IPS-NIHi7 (cell line): ENCODE results near the gene RCBTB1.
"Not testable (repeated sequence)": the region's sequence is repeated elsewhere in the genome, so short reads cannot be mapped to it uniquely, and the experiment has no call there.

Experiments used
- DNase-seq: peaks from one replicate; pipeline ENCODE4 v3.0.0; 2012; ENCODE audit warnings: mixed read lengths; ENCODE audit errors: extremely low spot score

RCBTB1 gene

DNA sequence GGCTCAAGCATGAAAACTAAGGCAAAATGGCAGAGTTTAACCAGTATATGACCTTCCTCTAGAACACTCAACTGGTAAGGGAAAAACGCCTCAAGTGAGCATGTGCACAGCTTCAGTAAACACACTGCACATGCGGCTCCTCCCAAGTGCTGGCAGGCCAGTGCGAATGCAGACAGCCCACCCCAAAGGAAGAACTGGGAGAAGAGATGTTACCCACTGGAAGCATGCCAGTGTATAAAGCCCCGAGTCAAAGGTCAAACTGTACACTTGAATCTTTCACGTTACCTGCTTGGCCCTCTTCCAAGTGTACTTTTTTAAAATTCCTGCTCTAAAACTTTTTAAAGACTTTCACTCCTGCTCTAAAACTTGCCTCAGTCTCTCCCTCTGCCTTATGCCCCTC, 19.2 kb upstream of the RCBTB1 start:
- DNase-seq = no peak

GRCh38 chr13:49602615-49603014, 17.3 kb upstream of the RCBTB1 start:
- DNase-seq = not testable (repeated sequence)

GRCh38 chr13:49602005-49602404, 16.6 kb upstream of the RCBTB1 start:
- DNase-seq = no peak

GRCh38 chr13:49597043-49597641, 11.8 kb upstream of the RCBTB1 start:
- no peak for DNase-seq

GRCh38 chr13:49596221-49596620, 10.9 kb upstream of the RCBTB1 start:
- DNase-seq = no peak

- no peak for DNase-seq
These were observed 9.2 kb upstream of the RCBTB1 start for GRCh38 chr13:49594576-49594975.

DNA sequence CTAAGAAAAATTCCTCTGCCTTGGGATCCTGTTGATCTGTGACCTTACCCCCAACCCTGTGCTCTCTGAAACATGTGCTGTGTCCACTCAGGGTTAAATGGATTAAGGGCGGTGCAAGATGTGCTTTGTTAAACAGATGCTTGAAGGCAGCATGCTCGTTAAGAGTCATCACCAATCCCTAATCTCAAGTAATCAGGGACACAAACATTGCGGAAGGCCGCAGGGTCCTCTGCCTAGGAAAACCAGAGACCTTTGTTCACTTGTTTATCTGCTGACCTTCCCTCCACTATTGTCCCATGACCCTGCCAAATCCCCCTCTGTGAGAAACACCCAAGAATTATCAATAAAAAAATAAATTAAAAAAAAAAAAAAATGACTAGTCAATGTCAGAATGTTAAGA, 8.5 kb upstream of the RCBTB1 start:
- not testable (repeated sequence) for DNase-seq

DNA sequence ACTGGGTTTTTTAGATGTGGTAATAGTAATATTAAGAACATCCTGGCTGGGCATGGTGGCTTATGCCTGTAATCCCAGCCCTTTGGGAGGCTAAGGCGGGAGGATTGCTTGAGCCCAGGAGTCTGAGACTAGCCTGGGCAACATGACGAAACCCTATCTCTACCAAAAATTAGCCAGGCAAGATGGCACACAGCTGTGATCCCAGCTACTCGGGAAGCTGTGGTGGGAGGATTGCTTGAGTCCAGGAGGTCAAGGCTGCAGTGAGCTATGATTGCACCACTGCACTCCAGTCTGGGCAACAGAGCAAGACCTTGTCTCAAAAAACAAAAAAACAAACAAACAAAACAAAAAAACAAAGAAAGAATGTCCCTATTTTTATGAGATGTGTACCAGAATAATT, 5.4 kb upstream of the RCBTB1 start:
- DNase-seq = not testable (repeated sequence)

GRCh38 chr13:49587311-49587847, 2.0 kb upstream of the RCBTB1 start:
- DNase-seq = peak; percentile 1

DNA sequence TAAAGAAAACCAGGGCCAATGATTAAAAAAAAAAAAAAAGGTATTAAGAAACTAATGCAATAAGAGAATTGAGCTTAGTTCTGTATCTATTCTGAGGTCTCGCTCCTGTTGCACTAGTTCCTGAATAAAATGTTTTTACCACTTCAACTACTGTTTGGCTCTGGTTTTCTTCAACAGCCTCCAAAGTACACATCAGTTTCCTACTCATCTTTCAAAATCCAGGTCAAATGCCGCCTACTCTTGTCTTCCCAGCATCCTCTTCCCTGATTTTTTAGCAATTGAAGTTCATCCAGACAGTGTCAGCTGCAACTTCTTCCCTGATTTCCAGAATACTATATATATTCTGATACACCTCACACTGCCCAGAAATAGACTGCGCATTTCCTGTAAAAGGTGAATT, 1.4 kb upstream of the RCBTB1 start:
- DNase-seq = no peak

DNA sequence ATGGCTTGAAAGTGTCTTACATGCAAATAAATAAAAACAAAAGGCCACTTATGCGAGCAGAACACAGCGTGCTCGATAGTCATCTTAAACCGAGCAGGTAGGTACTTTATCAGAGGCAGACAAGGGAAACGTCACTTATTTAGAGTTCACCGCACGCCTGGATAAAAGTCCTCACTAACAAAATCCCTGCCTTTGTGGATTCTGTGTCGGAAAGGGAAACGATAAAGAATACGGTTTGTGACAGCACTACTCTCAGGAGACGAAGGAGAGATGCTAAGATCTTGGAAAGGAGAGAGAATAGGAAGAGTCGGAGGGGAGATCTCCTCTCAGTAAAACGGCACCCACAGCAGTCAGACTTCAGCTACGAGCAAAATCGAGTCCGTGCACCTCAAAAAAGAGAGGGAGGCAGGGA, 581 bp downstream of the RCBTB1 start:
- DNase-seq = peak; percentile 7

DNA sequence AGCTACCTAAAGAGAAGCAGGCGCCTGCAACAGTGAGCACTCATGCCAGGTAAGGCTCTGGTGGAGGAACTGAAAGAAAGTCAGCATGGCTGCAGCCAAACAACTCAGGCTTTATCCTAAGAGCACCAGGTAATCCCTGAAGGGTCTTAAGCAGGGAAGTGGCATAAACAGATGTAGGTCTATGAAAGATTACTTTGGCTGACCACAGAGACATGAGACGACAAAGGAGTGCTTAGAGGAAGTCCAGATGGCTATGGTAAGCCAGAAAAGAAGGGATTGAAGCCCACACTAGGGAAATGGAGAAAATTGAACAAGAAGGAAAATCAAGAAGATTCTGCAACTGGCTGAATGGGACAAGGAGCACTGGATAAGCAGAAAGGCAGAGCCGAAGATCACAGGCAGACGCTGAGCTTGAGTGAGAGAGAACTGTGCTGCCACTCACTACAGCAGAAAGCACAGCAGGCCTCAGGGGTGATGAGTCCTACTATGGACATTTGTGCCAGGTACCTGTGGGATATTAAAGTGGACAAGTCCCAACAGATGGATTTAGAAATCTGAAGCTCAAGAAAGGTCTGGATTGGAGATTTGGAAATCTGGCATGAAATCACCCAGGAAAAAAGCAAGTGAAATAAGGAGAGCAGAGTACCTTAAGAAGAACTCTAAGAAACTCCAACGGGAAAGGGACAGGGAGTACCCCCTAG, 4.2 kb downstream of the RCBTB1 start:
- DNase-seq = no peak

DNA sequence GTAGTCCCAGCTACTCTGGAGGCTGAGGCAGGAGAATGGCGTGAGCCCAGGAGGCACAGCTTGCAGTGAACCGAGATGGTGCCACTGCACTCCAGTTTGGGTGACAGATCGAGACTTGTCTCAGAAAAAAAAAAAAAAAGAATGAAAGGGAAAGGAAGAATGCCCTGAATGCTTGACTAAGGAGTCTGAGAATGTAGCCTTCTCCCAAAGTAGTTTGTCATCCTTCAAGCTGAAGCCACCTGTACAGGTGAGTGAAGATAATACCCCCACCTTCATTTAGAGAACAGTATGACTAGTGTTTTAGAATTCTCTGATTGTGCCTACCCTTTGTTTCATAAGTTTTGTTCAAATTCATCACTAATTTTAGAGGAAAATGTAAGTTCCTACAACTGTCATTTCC, 5.9 kb downstream of the RCBTB1 start:
- no peak for DNase-seq

DNA sequence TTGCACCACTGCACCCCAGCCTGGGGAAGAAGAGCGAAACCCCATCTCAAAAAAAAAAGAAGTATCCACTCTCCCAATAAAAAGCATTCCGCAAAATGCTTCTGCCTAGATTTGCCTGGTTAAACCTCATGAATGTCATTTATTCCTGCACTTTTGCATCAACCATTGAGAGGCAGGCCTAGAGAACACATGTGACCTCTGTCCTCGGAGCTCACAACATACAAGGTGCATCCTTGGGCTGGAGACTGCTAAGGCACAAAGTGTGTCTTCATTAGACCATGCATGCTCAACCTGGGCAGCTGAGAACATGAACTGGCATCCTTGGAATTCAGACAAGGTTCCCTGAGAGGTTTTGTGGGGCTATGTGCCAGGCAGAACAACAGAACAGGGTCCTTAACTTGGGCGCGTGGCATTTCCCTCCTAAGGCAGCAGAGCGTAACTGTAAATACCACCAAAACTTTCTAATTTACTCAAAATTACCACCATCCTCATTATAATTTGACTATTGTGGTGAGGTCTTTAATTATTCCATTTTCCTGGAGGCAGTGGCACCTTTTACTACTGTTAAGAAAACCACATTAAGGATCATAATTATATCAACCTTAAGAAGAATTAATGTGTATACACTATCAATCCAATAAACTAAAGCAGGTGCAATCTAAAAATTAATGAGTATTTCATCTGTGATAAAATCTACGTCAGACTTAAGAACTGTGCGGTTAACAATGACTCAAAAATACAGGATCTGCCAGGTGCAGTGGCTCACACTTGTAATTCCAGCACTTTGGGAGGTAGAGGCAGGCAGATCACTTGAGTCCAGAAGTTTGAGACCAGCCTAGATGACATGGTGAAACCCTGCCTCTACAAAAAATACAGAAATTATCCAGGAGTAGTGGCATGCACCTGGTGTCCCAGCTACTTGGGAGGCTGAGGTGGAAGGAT, 13.8 kb downstream of the RCBTB1 start:
- no peak for DNase-seq

DNA sequence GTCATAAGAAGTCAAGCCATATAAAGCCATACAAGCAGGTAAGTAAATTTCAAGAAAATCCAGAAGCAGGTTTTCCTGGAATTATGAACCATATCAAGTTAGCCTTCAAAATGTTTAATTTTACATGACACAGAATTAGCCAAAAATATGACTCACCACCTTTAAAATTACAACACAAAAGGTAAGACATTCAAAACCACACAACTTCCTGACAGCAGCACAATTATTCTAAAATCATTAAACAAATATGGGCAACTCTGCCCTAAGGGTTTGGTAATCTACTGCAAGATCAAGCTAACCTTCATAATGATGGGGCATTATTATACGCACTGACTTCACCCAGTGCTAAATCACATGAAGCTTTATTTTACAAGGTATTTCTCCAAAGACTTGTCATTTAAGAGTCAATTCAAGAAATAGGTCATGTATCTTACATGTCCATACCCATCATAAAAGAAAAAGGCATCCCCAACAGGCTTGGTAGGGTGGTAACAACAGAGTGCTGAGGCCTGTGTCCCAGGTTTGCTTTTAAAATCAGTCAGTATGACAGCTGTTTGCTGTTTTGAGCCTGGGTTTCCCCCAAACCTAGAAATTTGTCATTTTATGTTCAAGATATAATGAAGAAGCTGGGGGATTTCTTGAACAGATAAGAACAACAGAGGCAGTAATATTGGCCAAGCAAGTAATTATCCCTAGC, 15.2 kb downstream of the RCBTB1 start:
- no peak for DNase-seq

DNA sequence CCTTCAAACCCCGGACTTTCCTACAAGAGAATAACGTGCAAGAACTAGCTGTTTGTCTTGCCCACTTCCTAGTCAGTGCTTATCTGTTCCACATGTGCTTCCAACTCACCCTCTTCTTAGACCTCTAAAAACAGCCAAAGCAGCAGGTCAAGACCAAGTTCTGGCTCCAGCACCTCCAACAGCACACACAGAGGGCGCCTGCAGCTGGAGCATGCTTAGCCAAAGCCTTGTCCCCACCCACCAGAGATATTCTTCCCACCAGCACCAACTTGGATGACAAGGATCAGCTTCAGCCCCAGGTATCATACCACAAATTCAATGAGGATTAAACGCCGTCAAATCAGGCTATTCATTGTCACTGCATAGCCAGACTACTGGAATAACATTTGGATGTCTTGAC, 17.9 kb downstream of the RCBTB1 start:
- DNase-seq = no peak

- DNase-seq = no peak
These were observed 18.9 kb downstream of the RCBTB1 start for GRCh38 chr13:49566461-49566860.

DNA sequence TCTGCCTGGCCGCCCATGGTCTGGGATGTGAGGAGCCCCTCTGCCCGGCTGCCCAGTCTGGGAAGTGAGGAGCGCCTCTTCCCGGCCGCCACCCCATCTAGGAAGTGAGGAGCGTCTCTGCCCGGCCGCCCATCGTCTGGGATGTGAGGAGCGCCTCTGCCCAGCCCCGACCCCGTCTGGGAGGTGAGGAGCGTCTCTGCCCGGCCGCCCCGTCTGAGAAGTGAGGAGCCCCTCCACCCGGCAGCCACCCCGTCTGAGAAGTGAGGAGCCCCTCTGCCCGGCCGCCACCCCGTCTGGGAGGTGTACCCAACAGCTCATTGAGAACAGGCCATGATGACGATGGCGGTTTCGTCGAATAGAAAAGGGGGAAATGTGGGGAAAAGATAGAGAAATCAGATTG, 19.9 kb downstream of the RCBTB1 start:
- DNase-seq = not testable (repeated sequence)

DNA sequence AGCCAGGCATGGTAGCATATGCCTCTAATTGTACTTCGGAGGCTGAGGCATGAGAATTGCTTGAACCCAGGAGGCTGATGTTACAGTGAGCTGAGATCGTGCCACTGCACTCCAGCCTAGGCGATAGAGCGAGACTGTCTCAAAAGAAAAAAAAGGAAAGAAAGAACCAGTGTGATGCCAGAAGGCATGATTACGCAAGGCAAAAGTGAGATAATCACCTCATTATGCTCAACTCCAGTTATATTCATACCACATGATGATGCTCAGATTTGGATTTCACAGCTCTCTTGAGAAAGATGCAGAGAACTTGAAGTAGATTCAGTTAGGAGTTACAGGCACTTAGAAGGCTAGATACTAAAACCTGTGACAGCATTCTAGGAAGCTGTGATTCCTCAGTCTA, 21.8 kb downstream of the RCBTB1 start:
- DNase-seq = no peak

DNA sequence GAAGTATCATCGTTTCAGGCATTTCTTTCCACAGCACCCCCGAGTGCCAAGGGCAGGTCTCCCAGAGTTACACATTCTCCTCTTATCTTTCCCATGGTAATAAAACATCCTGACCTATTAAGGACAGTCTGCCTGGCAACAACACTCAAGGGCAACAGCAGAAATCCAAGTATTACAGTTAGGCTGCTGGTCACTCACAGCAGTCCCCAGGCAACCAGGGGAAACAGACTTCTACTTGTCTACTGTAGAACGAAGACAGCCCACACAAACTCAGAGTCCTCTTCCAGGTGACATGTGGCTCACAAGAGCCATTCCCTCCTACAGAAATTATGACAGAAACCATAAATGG, 24.3 kb downstream of the RCBTB1 start:
- no peak for DNase-seq

- peak; percentile 35 for DNase-seq
These were observed 24.9 kb downstream of the RCBTB1 start for GRCh38 chr13:49560270-49561061.
